A673 (cell line): Measurements from ENCODE around the gene MTMR12.

Experiments used
- EZH2 ChIP-seq: fragments of 200-600 bp; sonication (generic); IDR thresholded peaks from 2 replicates; pipeline ENCODE4 v1.6.1; 2017; ENCODE audit warnings: borderline replicate concordance, low read depth, mild to moderate bottlenecking, mixed read lengths, antibody characterized with exemption, low read length; ENCODE audit not compliant: poor library complexity, severe bottlenecking
- TF ChIP-seq, protein P1 (sequence below): fragments of 300-800, 200-600 bp; sonication (generic); conservative IDR thresholded peaks from 2 replicates; pipeline ENCODE4 v1.5.1; 2017; ENCODE audit warnings: low read depth, mild to moderate bottlenecking, antibody characterized with exemption, low read length, moderate library complexity, mixed read lengths

DNA sequence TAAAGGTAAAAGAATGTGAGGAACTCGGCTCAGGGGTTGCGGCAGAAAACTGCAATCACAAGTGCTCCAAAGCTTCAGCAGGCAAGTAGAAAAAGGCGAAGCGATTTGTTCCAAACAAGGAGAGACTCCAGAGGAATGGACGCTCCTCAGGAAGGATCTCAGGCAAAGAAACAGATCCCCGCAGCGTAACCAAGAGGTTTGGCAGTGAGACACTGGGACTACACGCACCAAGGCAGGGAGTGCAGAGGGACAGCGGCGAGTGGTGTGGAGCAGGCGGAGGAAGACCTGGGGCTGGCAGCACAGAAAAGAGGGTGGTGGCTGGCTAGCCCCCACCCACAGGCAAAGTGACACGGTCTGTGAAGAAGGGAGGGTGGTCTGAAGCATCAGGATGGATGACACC is 83.9 kb downstream of the MTMR12 start:
- TF ChIP-seq, protein P1, sequence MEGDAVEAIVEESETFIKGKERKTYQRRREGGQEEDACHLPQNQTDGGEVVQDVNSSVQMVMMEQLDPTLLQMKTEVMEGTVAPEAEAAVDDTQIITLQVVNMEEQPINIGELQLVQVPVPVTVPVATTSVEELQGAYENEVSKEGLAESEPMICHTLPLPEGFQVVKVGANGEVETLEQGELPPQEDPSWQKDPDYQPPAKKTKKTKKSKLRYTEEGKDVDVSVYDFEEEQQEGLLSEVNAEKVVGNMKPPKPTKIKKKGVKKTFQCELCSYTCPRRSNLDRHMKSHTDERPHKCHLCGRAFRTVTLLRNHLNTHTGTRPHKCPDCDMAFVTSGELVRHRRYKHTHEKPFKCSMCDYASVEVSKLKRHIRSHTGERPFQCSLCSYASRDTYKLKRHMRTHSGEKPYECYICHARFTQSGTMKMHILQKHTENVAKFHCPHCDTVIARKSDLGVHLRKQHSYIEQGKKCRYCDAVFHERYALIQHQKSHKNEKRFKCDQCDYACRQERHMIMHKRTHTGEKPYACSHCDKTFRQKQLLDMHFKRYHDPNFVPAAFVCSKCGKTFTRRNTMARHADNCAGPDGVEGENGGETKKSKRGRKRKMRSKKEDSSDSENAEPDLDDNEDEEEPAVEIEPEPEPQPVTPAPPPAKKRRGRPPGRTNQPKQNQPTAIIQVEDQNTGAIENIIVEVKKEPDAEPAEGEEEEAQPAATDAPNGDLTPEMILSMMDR = no peak
- TF ChIP-seq EZH2 = no peak
